Measurements from ENCODE around the gene CHRM5.
"Not testable (repeated sequence)": the region's sequence is repeated elsewhere in the genome, so short reads cannot be mapped to it uniquely, and the experiment has no call there.

The CHRM5 gene

GRCh38 chr15:34043813-34044212, 75.5 kb downstream of the CHRM5 start:
- no peak for DNase-seq (ENCODE audit: low spot score)

- DNase-seq (ENCODE audit: low spot score), result no peak
Measured at GRCh38 chr15:34046471-34047145, 78.3 kb downstream of the CHRM5 start.

DNA sequence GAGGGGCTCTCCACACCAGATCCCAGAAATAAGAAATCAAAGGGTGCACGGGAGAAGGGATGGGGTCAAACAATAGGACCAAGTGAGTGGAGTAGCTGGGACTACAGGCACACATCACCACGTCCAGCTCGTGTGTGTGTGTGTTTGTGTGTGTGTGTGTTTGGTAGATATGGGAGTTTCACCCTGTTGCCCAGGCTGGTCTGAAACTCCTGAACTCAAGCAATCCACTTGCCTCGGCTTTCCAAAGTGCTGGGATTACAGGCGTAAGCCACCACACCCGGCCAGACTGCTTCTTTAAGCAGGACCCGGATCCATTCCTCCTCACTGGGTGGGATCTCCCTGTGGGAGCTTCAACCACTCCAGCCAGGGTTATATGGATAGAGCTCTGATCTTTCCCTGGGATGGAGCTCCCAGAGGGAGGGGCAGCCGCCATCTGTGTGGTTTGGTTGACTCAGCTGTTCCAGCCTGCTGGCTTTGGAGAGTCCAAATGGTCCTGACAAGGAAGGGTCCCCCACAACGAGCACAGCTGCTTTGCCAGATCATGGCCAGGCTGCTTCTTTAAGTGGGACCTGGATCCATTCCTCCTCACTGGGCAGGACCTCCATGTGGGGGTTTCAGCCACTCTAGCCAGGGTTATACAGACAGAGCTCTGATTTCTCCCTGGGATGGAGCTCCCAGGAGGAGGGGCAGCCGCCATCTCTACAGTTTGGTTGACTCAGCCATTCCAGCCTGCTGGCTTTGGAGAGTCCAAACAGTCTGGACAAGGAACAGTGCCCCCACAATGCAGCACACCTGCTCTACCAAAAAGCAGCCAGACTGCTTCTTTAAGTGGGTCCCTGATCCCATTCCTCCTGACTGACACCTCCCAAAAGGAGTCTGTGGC, 79.8 kb downstream of the CHRM5 start:
- no peak for DNase-seq (ENCODE audit: low spot score)

GRCh38 chr15:34049112-34049511, 80.8 kb downstream of the CHRM5 start:
- no peak for DNase-seq (ENCODE audit: low spot score)

GRCh38 chr15:34050385-34050784, 82.1 kb downstream of the CHRM5 start:
- not testable (repeated sequence) for DNase-seq (ENCODE audit: low spot score)

DNA sequence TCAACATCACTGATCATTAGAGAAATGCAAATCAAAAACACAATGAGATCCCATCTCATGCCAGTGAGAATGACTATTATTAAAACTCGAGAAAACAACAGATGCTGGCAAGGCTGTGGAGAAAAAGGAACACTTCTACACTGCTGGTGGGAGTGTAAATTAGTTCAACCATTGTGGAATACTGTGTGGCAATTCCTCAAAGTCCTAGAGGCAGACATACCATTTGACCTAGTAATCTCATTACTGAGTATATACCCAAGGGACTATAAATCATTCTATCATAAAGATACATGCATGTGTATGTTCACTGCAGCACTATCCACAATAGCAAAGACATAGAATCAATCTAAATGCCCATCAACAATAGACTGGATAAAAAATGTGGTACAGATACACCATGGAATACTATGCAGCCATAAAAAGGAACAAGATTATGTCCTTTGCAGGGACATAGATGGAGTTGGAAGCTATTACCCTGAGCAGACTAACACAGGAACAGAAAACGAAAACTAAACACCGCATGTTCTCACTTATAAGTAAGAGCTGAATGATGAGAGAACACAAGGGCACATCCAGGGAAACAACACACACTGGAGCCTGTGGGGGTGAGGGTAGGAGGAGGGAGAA, 85.9 kb downstream of the CHRM5 start:
- DNase-seq (ENCODE audit: low spot score), result no peak

DNA sequence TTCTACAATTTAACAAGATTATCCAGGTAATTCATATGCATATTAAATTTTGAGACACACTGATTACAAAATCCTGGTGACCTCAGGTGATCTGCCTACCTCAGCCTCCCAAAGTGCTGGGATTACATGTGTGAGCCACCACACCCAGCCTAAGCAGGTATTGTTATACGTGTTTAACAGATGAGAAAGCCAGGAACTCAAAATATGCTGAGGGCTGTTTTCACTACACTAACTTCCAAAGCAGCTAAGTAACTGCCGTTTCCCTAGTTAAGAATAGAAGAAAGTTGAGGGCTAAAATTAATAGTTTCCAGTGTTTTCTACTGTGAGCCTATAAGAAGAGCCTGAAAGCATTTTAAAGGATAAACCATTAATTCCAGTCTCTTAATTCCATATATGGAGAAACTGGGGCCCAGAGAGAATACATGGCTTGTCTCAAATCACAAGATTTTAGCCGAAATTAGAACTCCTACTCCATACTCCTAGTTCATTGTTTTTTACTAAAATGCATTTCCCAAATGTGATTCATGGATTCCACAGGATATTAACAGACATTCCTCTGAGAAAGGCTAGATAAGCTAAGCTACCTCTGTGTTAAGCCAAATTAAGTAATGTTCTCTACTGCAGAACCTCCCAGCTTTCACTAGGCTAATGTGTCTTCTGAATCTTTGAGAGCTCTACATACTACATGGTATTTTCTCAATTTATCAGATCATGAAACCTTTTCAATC, 87.7 kb downstream of the CHRM5 start:
- no peak for DNase-seq (ENCODE audit: low spot score)

- no peak for DNase-seq (ENCODE audit: low spot score)
Measured at GRCh38 chr15:34056911-34057310, 88.6 kb downstream of the CHRM5 start.

DNA sequence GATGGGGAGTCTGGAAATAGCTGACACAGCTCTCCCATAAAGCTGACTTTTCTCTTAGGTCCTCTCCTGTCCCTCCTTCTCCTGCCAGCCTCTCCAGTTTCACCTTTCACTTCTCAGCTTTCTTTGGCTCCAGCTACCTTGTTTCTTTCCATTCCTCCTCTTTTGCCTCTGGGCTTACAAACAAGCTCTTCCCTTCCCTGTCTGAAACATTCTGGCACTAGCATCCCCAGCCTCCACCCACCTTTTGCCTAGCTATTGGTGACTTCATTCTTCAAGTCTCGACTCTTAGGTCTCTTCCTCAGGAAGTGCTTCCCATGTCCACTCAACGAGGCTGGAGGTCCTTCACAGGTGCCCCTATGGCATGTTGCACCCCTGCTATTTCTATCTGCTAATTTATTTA, 91.2 kb downstream of the CHRM5 start:
- no peak for DNase-seq (ENCODE audit: low spot score)

DNA sequence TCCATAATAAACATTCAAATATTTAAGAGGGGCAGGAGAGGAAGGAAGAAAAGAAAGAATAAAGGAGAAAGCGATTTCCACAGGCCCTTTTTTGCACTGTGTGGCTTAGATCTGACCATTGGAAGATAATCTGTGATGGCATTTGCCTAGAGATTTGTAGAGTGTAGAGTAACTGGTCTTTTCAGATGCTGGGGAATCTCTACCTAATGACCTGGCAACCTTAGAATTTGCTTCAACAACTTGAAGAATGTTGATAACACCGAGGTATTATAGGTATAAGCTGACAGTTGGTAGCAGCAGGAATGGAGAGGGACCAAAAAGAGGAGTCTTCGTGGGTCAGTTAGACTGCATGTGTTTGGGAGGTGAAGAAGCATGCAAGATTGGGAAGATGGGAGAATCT, 91.6 kb downstream of the CHRM5 start:
- no peak for DNase-seq (ENCODE audit: low spot score)

- DNase-seq (ENCODE audit: low spot score), result no peak
Measured at GRCh38 chr15:34064438-34064837, 96.1 kb downstream of the CHRM5 start.

DNA sequence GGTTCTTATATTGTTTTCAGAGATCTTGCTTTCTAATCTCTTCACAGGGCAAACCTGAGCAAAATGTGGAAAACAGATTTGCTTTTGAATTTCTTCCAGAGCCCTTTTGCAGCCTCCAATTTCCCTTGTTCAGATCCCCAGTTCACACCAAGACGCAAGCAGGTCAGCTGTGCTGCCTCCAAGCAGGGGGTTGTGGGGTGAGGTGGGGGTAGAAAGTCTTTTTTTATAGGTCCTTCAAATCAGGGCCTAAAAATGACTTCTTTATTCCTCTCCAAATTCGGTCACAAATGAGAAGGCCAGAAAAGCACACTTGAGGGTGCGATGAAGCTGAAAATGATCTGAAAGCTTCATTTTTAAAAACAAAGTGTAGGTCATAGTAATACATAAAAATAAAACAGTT, 97.0 kb downstream of the CHRM5 start:
- DNase-seq (ENCODE audit: low spot score), result no peak

DNA sequence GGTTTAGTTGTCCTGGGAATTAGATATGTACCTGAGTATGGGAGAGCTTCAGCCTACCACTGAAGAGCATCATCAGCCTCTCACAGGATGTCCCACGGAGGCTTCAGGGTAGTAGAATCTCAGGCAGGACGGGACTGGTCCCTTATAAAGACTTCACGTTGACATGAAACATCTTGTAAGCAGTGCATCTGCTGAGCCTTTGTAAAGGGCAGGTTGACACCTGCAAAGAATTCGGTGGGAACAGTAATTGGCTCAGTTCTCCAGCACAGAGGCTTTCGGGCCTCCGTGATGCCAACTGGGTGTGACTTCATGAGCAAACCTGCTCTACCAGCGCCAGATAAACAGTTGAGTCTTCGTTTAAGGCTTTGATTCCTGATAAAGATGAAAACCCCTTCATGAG, 97.6 kb downstream of the CHRM5 start:
- no peak for DNase-seq (ENCODE audit: low spot score)

DNA sequence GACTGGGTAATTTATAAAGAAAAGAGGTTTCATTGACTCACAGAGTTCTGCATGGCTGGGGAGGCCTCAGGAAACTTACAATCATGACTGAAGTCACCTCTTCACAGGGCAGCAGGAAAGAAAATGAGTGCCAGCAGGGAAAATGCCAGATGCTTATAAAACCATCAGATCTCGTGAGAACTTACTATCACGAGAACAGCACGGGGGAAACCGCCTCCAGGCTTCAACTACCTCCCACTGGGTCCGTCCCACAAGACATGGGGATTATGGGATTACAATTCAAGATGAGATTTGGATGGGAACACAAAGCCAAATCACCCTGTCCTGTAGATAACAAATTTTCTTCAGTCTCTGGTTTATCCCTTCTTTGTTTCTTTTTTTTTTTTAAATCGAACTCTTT, 101.7 kb downstream of the CHRM5 start:
- no peak for DNase-seq (ENCODE audit: low spot score)

DNA sequence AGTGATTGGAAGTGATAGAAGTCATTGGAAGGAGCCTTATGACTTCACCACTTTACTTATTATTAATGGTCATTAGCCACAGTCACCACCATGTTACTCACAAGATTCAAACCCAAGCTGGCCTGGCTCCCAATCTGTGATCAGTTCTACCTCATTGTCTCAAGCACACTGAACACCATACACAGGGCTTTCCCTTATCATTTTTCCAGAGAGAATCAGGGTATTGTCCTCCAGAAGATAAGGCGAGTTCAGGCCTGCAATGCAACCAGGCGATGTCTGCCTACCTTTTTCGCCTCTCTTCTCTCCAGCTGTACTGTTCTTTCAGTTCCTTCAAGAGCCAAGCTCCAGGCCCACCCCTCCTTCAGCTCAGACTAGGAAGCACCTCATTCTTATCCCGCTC, 108.5 kb downstream of the CHRM5 start:
- DNase-seq (ENCODE audit: low spot score), result no peak

- no peak for DNase-seq (ENCODE audit: low spot score)
Measured at GRCh38 chr15:34078900-34079299, 110.6 kb downstream of the CHRM5 start.

- no peak for DNase-seq (ENCODE audit: low spot score)
Measured at GRCh38 chr15:34079904-34080303, 111.6 kb downstream of the CHRM5 start.

DNA sequence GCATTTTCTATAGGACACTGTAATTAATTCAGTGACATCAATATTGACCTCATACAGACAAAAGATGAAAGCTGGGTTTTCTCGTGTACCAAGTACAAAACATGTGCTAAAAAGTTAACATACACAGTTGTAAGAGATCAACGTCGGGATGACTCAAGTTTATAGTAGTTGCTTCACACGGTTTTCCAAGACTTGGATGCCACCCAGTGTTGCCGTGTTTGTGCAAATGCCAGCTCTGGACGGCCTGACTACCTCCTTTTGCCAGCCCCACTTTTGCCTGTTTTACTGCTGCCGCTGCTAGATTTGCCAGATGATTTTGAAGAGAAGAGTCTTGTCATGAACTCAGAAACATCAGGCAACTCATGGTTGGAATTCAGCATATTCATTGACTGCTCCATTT, 115.8 kb downstream of the CHRM5 start:
- DNase-seq (ENCODE audit: low spot score), result no peak

GRCh38 chr15:34085746-34086145, 117.4 kb downstream of the CHRM5 start:
- no peak for DNase-seq (ENCODE audit: low spot score)

- DNase-seq (ENCODE audit: low spot score), result no peak
Measured at GRCh38 chr15:34099914-34100313, 131.6 kb downstream of the CHRM5 start.

GRCh38 chr15:34101366-34102174, 133.3 kb downstream of the CHRM5 start, which contains the start of the genes EMC7 and PGBD4:
EMC7 (minus strand) TSS chr15:34101862; CDS start chr15:34101839, 23 bp downstream.
PGBD4 (plus strand) TSS chr15:34102083; CDS start chr15:34102532, 449 bp downstream.
- DNase-seq (ENCODE audit: low spot score), result peak; percentile 98

All from left forelimb (tissue), 1 donor.